ENCODE results near the gene ARL15.

ARL15 gene

GRCh38 chr5:54315736-54316528 lies 5.6 kb upstream of the ARL15 start:
- H3K36me3 ChIP-seq (ENCODE audit: control insufficient read depth in 4 of 4, insufficient read depth in 4 of 4, low read length in 3 of 4), result no peaks in the 10 kb centered on the region
- 96% methylated on average over 5 of the region's 5 CpGs for WGBS (ENCODE audit: insufficient coverage)
- H3K27me3 ChIP-seq (replicated peaks in 2 of 5; ENCODE audit: control insufficient read depth in 4 of 5, insufficient read depth in 5 of 5, low read length in 4 of 5), result no peaks in the 10 kb centered on the region
- H3K9me3 ChIP-seq (ENCODE audit: control extremely low read depth in 1 of 5, control insufficient read depth in 4 of 5, insufficient read depth in 2 of 5, low read depth in 1 of 5, low read length in 4 of 5), result no peaks in the 10 kb centered on the region
- CTCF ChIA-PET, result interaction anchor here (1.0 to 1.8 kb wide), 5 partner anchors 9 to 72 kb away, joined by 3 to 5 read pairs (median 4); no protein-coding TSS in a partner anchor
- peaks cover 4 to 13% (median 8%) of the 10 kb centered on the region in 4 experiments for H3K4me1 ChIP-seq (ENCODE audit: control extremely low read depth in 1 of 4, control insufficient read depth in 4 of 4, insufficient read depth in 4 of 4, low read length in 3 of 4)
- peak overlapping the region in 1 of 2 experiments; percentile 35 for H3K27ac ChIP-seq (ENCODE audit: insufficient read depth in 1 of 2, low read depth in 1 of 2, low read length in 2 of 2, poor library complexity in 1 of 2, severe bottlenecking in 2 of 2)
- H3K4me3 ChIP-seq (ENCODE audit: control insufficient read depth in 1 of 7, extremely low read depth in 1 of 7, insufficient read depth in 4 of 7, low read depth in 2 of 7, low read length in 6 of 7), result no peak overlapping the region
- no peak for DNase-seq
- POLR2A ChIA-PET, result no interaction called here

GRCh38 chr5:54313311-54314270 lies 3.2 kb upstream of the ARL15 start:
- H3K9me3 ChIP-seq (ENCODE audit: control extremely low read depth in 1 of 5, control insufficient read depth in 4 of 5, insufficient read depth in 2 of 5, low read depth in 1 of 5, low read length in 4 of 5), result no peaks in the 10 kb centered on the region
- DNase-seq, result no peak
- H3K27me3 ChIP-seq (replicated peaks in 2 of 5; ENCODE audit: control insufficient read depth in 4 of 5, insufficient read depth in 5 of 5, low read length in 4 of 5), result no peaks in the 10 kb centered on the region
- peak overlapping the region in 1 of 2 experiments; percentile 35 for H3K27ac ChIP-seq (ENCODE audit: insufficient read depth in 1 of 2, low read depth in 1 of 2, low read length in 2 of 2, poor library complexity in 1 of 2, severe bottlenecking in 2 of 2)
- ChIA-PET CTCF (interaction anchor here (0.9 to 2.1 kb wide), 8 partner anchors 9 to 199 kb away, joined by 3 to 7 read pairs (median 3); no protein-coding TSS in a partner anchor), POLR2A (no interaction called here)
- H3K4me3 ChIP-seq (ENCODE audit: control insufficient read depth in 1 of 7, extremely low read depth in 1 of 7, insufficient read depth in 4 of 7, low read depth in 2 of 7, low read length in 6 of 7), result no peak overlapping the region
- WGBS (ENCODE audit: insufficient coverage), result 83% methylated on average over 6 of the region's 7 CpGs
- peaks cover 6 to 24% (median 16%) of the 10 kb centered on the region in 4 experiments for H3K4me1 ChIP-seq (ENCODE audit: control extremely low read depth in 1 of 4, control insufficient read depth in 4 of 4, insufficient read depth in 4 of 4, low read length in 3 of 4)
- no peaks in the 10 kb centered on the region for H3K36me3 ChIP-seq (ENCODE audit: control insufficient read depth in 4 of 4, insufficient read depth in 4 of 4, low read length in 3 of 4)

GRCh38 chr5:54312499-54312898 lies 2.1 kb upstream of the ARL15 start:
- no peaks in the 10 kb centered on the region for H3K27me3 ChIP-seq (replicated peaks in 2 of 5; ENCODE audit: control insufficient read depth in 4 of 5, insufficient read depth in 5 of 5, low read length in 4 of 5)
- ChIA-PET CTCF (interaction anchor here (1.0 to 2.4 kb wide), 9 partner anchors 9 to 107 kb away, joined by 3 to 9 read pairs (median 5); no protein-coding TSS in a partner anchor), POLR2A (interaction anchor here (0.6 kb wide), 1 partner anchor 128 kb away, joined by 3 read pairs; no protein-coding TSS in a partner anchor)
- peaks cover 6 to 27% (median 16%) of the 10 kb centered on the region in 4 experiments for H3K4me1 ChIP-seq (ENCODE audit: control extremely low read depth in 1 of 4, control insufficient read depth in 4 of 4, insufficient read depth in 4 of 4, low read length in 3 of 4)
- DNase-seq, result no peak
- H3K27ac ChIP-seq (ENCODE audit: insufficient read depth in 1 of 2, low read depth in 1 of 2, low read length in 2 of 2, poor library complexity in 1 of 2, severe bottlenecking in 2 of 2), result no peak overlapping the region
- no peaks in the 10 kb centered on the region for H3K36me3 ChIP-seq (ENCODE audit: control insufficient read depth in 4 of 4, insufficient read depth in 4 of 4, low read length in 3 of 4)
- no peaks in the 10 kb centered on the region for H3K9me3 ChIP-seq (ENCODE audit: control extremely low read depth in 1 of 5, control insufficient read depth in 4 of 5, insufficient read depth in 2 of 5, low read depth in 1 of 5, low read length in 4 of 5)
- 90% methylated on average over 2 of the region's 3 CpGs for WGBS (ENCODE audit: insufficient coverage)
- H3K4me3 ChIP-seq (ENCODE audit: control insufficient read depth in 1 of 7, extremely low read depth in 1 of 7, insufficient read depth in 4 of 7, low read depth in 2 of 7, low read length in 6 of 7), result no peak overlapping the region

DNA sequence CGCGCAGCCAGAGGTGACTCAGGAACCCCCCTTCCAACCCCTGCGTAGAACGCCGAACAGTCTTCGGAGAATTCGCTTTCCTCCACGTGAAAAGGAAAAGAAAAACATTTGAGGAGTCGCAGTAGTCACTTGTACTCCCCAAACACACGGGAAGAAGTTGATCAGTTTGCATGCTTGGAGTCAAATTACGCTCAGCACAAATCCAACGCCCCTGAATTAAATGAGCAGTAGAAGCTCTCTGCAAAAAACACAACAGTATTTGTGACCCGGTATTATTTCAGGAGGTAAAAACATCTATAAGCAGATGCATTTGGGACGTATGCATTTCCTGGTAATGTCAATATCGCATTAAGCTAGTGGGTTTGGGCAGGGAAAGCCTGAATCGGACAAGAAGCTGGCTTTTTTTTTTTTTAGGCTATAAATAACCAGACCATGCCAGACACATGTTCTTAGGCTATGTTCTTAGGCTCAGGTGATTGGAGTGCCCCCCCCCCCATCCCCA lies 854 bp upstream of the ARL15 start:
- Histone ChIP-seq H3K27ac (ENCODE audit: insufficient read depth in 1 of 2, low read depth in 1 of 2, low read length in 2 of 2, poor library complexity in 1 of 2, severe bottlenecking in 2 of 2) (peak overlapping the region in 1 of 2 experiments; percentile 85), H3K27me3 (replicated peaks in 2 of 5; ENCODE audit: control insufficient read depth in 4 of 5, insufficient read depth in 5 of 5, low read length in 4 of 5) (no peaks in the 10 kb centered on the region), H3K4me3 (ENCODE audit: control insufficient read depth in 1 of 7, extremely low read depth in 1 of 7, insufficient read depth in 4 of 7, low read depth in 2 of 7, low read length in 6 of 7) (peak overlapping the region; percentile 71 to 98 (median 95)), H3K9me3 (ENCODE audit: control extremely low read depth in 1 of 5, control insufficient read depth in 4 of 5, insufficient read depth in 2 of 5, low read depth in 1 of 5, low read length in 4 of 5) (no peaks in the 10 kb centered on the region), H3K4me1 (ENCODE audit: control extremely low read depth in 1 of 4, control insufficient read depth in 4 of 4, insufficient read depth in 4 of 4, low read length in 3 of 4) (peaks cover 6 to 27% (median 16%) of the 10 kb centered on the region in 4 experiments), H3K36me3 (ENCODE audit: control insufficient read depth in 4 of 4, insufficient read depth in 4 of 4, low read length in 3 of 4) (no peaks in the 10 kb centered on the region)
- 3% methylated on average over 15 of the region's 16 CpGs for WGBS (ENCODE audit: insufficient coverage)
- POLR2A ChIA-PET, result interaction anchor here (1.3 to 1.5 kb wide), 3 partner anchors 12 to 108 kb away, joined by 3 to 8 read pairs (median 4); no protein-coding TSS in a partner anchor
- DNase-seq, result peak in 2 of 3 donors; percentile 11 to 52
- CTCF ChIA-PET, result interaction anchor here (0.6 to 2.4 kb wide), 9 partner anchors 10 to 1196 kb away, joined by 3 to 9 read pairs (median 4); no protein-coding TSS in a partner anchor

- ChIA-PET CTCF (interaction anchor here (1.0 to 2.4 kb wide), 6 partner anchors 10 to 108 kb away, joined by 3 to 9 read pairs (median 6); no protein-coding TSS in a partner anchor), POLR2A (interaction anchor here (0.6 to 1.3 kb wide), 3 partner anchors 13 to 17 kb away, joined by 3 to 8 read pairs (median 3); no protein-coding TSS in a partner anchor)
- peak; percentile 14 to 60 (median 55) for DNase-seq
- Histone ChIP-seq H3K27ac (ENCODE audit: insufficient read depth in 1 of 2, low read depth in 1 of 2, low read length in 2 of 2, poor library complexity in 1 of 2, severe bottlenecking in 2 of 2) (peak overlapping the region; percentile 53 to 85), H3K4me1 (ENCODE audit: control extremely low read depth in 1 of 4, control insufficient read depth in 4 of 4, insufficient read depth in 4 of 4, low read length in 3 of 4) (peaks cover 6 to 27% (median 16%) of the 10 kb centered on the region in 4 experiments), H3K4me3 (ENCODE audit: control insufficient read depth in 1 of 7, extremely low read depth in 1 of 7, insufficient read depth in 4 of 7, low read depth in 2 of 7, low read length in 6 of 7) (peak overlapping the region; percentile 71 to 98 (median 95)), H3K27me3 (replicated peaks in 2 of 5; ENCODE audit: control insufficient read depth in 4 of 5, insufficient read depth in 5 of 5, low read length in 4 of 5) (no peaks in the 10 kb centered on the region), H3K36me3 (ENCODE audit: control insufficient read depth in 4 of 4, insufficient read depth in 4 of 4, low read length in 3 of 4) (no peaks in the 10 kb centered on the region), H3K9me3 (ENCODE audit: control extremely low read depth in 1 of 5, control insufficient read depth in 4 of 5, insufficient read depth in 2 of 5, low read depth in 1 of 5, low read length in 4 of 5) (no peaks in the 10 kb centered on the region)
- under 1% methylated on average over 31 of the region's 39 CpGs for WGBS (ENCODE audit: insufficient coverage)
Measured at GRCh38 chr5:54309691-54310432, 511 bp downstream of the ARL15 start.

DNA sequence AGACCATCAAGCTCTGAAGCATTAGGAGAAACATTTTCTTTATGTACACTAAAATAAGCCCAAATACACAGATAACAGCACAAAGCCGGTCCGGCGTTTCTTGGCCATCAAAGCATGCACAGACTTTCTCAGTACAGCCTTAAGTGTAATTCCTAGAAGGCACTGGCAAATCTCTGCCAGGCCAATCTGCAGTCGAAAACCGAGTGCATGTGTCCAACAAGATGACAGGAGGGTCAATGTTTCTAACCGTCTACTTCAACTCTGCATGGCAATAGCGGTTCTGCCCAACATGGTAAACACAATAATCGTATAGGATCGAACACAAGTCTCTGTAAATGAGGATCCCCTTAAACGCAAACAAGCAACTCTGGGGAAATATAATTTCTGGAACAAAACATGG lies 1.1 kb downstream of the ARL15 start:
- ChIA-PET CTCF (interaction anchor here (1.5 to 2.3 kb wide), 3 partner anchors 10 to 65 kb away, joined by 4 to 9 read pairs (median 5); no protein-coding TSS in a partner anchor), POLR2A (no interaction called here)
- 51% methylated on average over 10 of the region's 10 CpGs for WGBS (ENCODE audit: insufficient coverage)
- peaks cover 6 to 29% (median 16%) of the 10 kb centered on the region in 4 experiments for H3K4me1 ChIP-seq (ENCODE audit: control extremely low read depth in 1 of 4, control insufficient read depth in 4 of 4, insufficient read depth in 4 of 4, low read length in 3 of 4)
- peak overlapping the region in 1 of 2 experiments; percentile 85 for H3K27ac ChIP-seq (ENCODE audit: insufficient read depth in 1 of 2, low read depth in 1 of 2, low read length in 2 of 2, poor library complexity in 1 of 2, severe bottlenecking in 2 of 2)
- H3K9me3 ChIP-seq (ENCODE audit: control extremely low read depth in 1 of 5, control insufficient read depth in 4 of 5, insufficient read depth in 2 of 5, low read depth in 1 of 5, low read length in 4 of 5), result no peaks in the 10 kb centered on the region
- no peaks in the 10 kb centered on the region for H3K36me3 ChIP-seq (ENCODE audit: control insufficient read depth in 4 of 4, insufficient read depth in 4 of 4, low read length in 3 of 4)
- H3K27me3 ChIP-seq (replicated peaks in 2 of 5; ENCODE audit: control insufficient read depth in 4 of 5, insufficient read depth in 5 of 5, low read length in 4 of 5), result no peaks in the 10 kb centered on the region
- peak overlapping the region; percentile 13 to 98 (median 95) for H3K4me3 ChIP-seq (ENCODE audit: control insufficient read depth in 1 of 7, extremely low read depth in 1 of 7, insufficient read depth in 4 of 7, low read depth in 2 of 7, low read length in 6 of 7)
- DNase-seq, result no peak
